ENCODE results near the gene GRAMD1A. TPM values are rescaled to one million over a fixed set of nuclear protein-coding genes. Genes with fewer than 3 reads are reported as not detected.

GRAMD1A gene
- total RNA-seq, 1 donor from 2014 or later, result 67.4 TPM

DNA sequence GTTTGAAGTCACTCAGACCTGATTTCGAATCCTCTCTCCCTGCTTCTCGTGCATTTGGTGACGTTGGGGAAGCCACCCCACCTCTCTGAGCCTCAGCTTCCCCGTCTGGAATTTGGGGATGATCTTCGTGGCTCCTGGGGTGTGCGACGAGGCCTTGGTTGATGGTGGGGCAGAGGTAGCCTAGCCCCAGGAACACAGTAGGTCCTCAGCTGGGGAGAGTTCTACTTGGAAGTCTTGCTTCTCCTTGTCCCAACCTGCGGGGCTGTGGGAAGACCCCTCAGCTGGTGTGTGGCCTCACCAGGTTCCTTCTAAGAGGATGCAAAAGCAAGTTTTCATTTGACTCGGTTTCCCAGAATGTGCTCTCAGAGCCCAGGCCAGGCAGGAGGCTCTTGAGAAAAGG, 54.5 kb downstream of the GRAMD1A start:
- Histone ChIP-seq H3K4me2 (ENCODE audit: low read length) (no peak overlapping the region), H4K20me1 (ENCODE audit: insufficient read depth, low read length) (no peaks in the 10 kb centered on the region), H3K9ac (ENCODE audit: low read length) (no peak overlapping the region), H2AFZ (ENCODE audit: low read depth, low read length) (no peak overlapping the region), H3K4me1 (ENCODE audit: insufficient read depth, low read length) (no peaks in the 10 kb centered on the region), H3K36me3 (ENCODE audit: insufficient read depth, low read length) (no peaks in the 10 kb centered on the region), H3K27ac (ENCODE audit: low read depth, low read length) (no peak overlapping the region), H3K79me2 (ENCODE audit: insufficient read depth, low read length) (no peaks in the 10 kb centered on the region), H3K9me3 (ENCODE audit: insufficient read depth, low read depth, low read length) (no peaks in the 10 kb centered on the region), H3K27me3 (ENCODE audit: insufficient read depth, low read length) (peaks cover 12% of the 10 kb centered on the region), H3K4me3 (ENCODE audit: insufficient read depth, low read depth, low read length) (no peak overlapping the region)
- Mint-ChIP-seq H3K4me1 (ENCODE audit: low read depth, unreplicated experiment) (peaks cover 3% of the 10 kb centered on the region), H3K36me3 (ENCODE audit: low read depth, unreplicated experiment) (peaks cover 2% of the 10 kb centered on the region), H3K27me3 (ENCODE audit: low read depth, unreplicated experiment) (peaks cover 22% of the 10 kb centered on the region), H3K27ac (ENCODE audit: unreplicated experiment) (no peak overlapping the region), H3K4me3 (ENCODE audit: unreplicated experiment) (no peak overlapping the region), H3K9me3 (ENCODE audit: unreplicated experiment) (no peaks in the 10 kb centered on the region)
- no peak for FAIRE-seq
- no peak for DNase-seq (ENCODE audit: low read depth)
- TF ChIP-seq, protein P1, sequence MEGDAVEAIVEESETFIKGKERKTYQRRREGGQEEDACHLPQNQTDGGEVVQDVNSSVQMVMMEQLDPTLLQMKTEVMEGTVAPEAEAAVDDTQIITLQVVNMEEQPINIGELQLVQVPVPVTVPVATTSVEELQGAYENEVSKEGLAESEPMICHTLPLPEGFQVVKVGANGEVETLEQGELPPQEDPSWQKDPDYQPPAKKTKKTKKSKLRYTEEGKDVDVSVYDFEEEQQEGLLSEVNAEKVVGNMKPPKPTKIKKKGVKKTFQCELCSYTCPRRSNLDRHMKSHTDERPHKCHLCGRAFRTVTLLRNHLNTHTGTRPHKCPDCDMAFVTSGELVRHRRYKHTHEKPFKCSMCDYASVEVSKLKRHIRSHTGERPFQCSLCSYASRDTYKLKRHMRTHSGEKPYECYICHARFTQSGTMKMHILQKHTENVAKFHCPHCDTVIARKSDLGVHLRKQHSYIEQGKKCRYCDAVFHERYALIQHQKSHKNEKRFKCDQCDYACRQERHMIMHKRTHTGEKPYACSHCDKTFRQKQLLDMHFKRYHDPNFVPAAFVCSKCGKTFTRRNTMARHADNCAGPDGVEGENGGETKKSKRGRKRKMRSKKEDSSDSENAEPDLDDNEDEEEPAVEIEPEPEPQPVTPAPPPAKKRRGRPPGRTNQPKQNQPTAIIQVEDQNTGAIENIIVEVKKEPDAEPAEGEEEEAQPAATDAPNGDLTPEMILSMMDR (IDR thresholded peaks at IDR 0.05; ENCODE audit: insufficient read depth, low read depth, low read length), result no peak
- TF ChIP-seq EZH2 (IDR thresholded peaks at IDR 0.05; ENCODE audit: insufficient read depth, low read length), result no peak

DNA sequence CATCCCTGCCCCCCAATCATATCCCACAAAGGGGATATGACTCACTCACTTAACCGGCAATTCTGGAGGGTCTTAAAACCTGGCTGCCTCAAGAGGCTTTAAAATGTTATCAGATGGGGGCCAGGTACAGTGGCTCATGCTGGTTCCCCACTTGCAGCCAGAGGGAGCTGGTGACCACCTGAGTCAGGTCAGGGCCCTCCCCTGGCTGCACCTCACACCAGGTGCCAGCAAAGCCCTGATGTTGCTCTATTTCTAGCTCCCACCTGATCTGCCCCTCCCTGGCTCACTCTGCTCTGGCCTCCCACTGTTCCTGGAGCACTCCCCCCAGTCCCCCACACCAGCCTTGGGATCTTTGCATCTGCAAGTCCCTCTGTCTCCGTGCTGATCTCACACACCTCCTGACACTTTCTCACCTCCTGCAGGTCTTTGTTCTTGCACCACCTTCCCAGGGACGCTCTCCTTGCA, 55.6 kb downstream of the GRAMD1A start:
- H3K27ac ChIP-seq (ENCODE audit: low read depth, low read length), result no peak overlapping the region
- Mint-ChIP-seq H3K4me3 (ENCODE audit: unreplicated experiment) (no peak overlapping the region), H3K4me1 (ENCODE audit: low read depth, unreplicated experiment) (peaks cover 3% of the 10 kb centered on the region), H3K9me3 (ENCODE audit: unreplicated experiment) (no peaks in the 10 kb centered on the region), H3K27me3 (ENCODE audit: low read depth, unreplicated experiment) (peaks cover 24% of the 10 kb centered on the region), H3K27ac (ENCODE audit: unreplicated experiment) (no peak overlapping the region), H3K36me3 (ENCODE audit: low read depth, unreplicated experiment) (peaks cover 2% of the 10 kb centered on the region)
- H3K4me2 ChIP-seq (ENCODE audit: low read length), result no peak overlapping the region
- H3K9ac ChIP-seq (ENCODE audit: low read length), result no peak overlapping the region
- no peak for DNase-seq (ENCODE audit: low read depth)
- H3K9me3 ChIP-seq (ENCODE audit: insufficient read depth, low read depth, low read length), result no peaks in the 10 kb centered on the region
- TF ChIP-seq EZH2 (IDR thresholded peaks at IDR 0.05; ENCODE audit: insufficient read depth, low read length), result no peak
- TF ChIP-seq, protein P1 (IDR thresholded peaks at IDR 0.05; ENCODE audit: insufficient read depth, low read depth, low read length), result no peak
- peaks cover 12% of the 10 kb centered on the region for H3K27me3 ChIP-seq (ENCODE audit: insufficient read depth, low read length)
- FAIRE-seq, result no peak
- no peaks in the 10 kb centered on the region for H3K36me3 ChIP-seq (ENCODE audit: insufficient read depth, low read length)
- H3K79me2 ChIP-seq (ENCODE audit: insufficient read depth, low read length), result no peaks in the 10 kb centered on the region
- no peak overlapping the region for H2AFZ ChIP-seq (ENCODE audit: low read depth, low read length)
- no peaks in the 10 kb centered on the region for H4K20me1 ChIP-seq (ENCODE audit: insufficient read depth, low read length)
- no peak overlapping the region for H3K4me3 ChIP-seq (ENCODE audit: insufficient read depth, low read depth, low read length)
- no peaks in the 10 kb centered on the region for H3K4me1 ChIP-seq (ENCODE audit: insufficient read depth, low read length)

DNA sequence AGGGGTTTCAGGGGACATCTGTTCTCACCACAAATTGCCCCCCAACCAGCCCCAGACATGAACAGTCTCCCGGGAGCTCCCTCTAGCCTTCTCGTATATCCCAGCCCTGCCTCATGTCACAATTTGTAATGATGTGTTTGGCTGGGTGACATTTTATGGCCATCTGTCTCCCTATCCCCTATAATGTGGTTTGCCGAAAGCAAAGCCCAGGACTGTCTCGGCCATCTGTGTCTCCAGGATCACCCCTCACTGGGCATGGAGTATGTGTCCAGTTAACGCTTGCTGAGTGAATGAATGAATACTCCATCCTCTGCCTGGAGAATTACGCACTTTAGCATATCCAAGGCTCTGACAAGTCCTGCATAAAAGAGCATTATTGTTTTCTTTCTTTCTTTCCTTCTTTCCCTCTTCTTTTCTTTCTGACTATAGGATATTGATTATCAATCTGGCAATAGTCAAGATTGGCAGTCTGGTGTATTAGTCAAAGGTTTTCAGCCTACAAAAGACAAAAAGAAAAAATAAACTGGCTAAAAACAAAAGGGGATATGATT, 56.5 kb downstream of the GRAMD1A start:
- Histone ChIP-seq H3K27ac (ENCODE audit: low read depth, low read length) (no peak overlapping the region), H3K4me1 (ENCODE audit: insufficient read depth, low read length) (no peaks in the 10 kb centered on the region), H3K27me3 (ENCODE audit: insufficient read depth, low read length) (peaks cover 12% of the 10 kb centered on the region), H3K4me3 (ENCODE audit: insufficient read depth, low read depth, low read length) (no peak overlapping the region), H4K20me1 (ENCODE audit: insufficient read depth, low read length) (no peaks in the 10 kb centered on the region), H3K9ac (ENCODE audit: low read length) (no peak overlapping the region), H3K9me3 (ENCODE audit: insufficient read depth, low read depth, low read length) (no peaks in the 10 kb centered on the region), H3K36me3 (ENCODE audit: insufficient read depth, low read length) (no peaks in the 10 kb centered on the region), H3K79me2 (ENCODE audit: insufficient read depth, low read length) (no peaks in the 10 kb centered on the region), H2AFZ (ENCODE audit: low read depth, low read length) (no peak overlapping the region), H3K4me2 (ENCODE audit: low read length) (no peak overlapping the region)
- TF ChIP-seq EZH2 (IDR thresholded peaks at IDR 0.05; ENCODE audit: insufficient read depth, low read length), result no peak
- TF ChIP-seq, protein P1 (IDR thresholded peaks at IDR 0.05; ENCODE audit: insufficient read depth, low read depth, low read length), result no peak
- Mint-ChIP-seq H3K4me3 (ENCODE audit: unreplicated experiment) (no peak overlapping the region), H3K27me3 (ENCODE audit: low read depth, unreplicated experiment) (peaks cover 27% of the 10 kb centered on the region), H3K36me3 (ENCODE audit: low read depth, unreplicated experiment) (peaks cover 2% of the 10 kb centered on the region), H3K4me1 (ENCODE audit: low read depth, unreplicated experiment) (peaks cover 3% of the 10 kb centered on the region), H3K27ac (ENCODE audit: unreplicated experiment) (no peak overlapping the region), H3K9me3 (ENCODE audit: unreplicated experiment) (peaks cover 2% of the 10 kb centered on the region)
- no peak for DNase-seq (ENCODE audit: low read depth)
- no peak for FAIRE-seq

All from astrocyte (in vitro differentiated cells and primary cell).